Measurements from ENCODE around the gene AUTS2. TPM values are rescaled to one million over a fixed set of nuclear protein-coding genes. Genes with fewer than 3 reads are reported as not detected.

Gene AUTS2
- polyA plus RNA-seq, 6 donors from 2014 or later = 8.8 to 28.0 (median 20.9) TPM

DNA sequence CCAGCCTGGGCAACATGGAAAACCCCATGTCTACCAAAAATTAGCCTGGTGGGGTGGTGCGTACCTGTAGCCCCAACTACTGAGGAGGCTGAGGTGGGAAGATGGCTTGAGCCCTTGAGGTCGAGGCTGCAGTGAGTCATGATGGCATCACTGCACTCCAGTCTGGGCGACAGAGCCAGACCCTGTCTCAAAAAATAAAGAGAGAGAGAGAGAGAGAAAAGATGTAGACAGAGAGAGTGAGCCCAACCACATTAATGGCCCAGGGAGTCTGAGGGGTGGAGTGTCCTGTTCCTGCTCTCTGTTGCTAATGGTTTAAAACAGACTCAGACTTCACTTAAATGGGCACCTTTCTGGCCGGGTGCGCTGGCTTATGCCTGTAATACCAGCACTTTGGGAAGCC, 1078.0 kb downstream of the AUTS2 start:
- peaks cover 0 to 7% of the 10 kb centered on the region in 2 donors for H3K36me3 Mint-ChIP-seq
- no peaks in the 10 kb centered on the region for H3K9me3 Mint-ChIP-seq
- H3K4me1 Mint-ChIP-seq = no peaks in the 10 kb centered on the region
- no peaks in the 10 kb centered on the region for H3K27me3 Mint-ChIP-seq
- H3K27ac Mint-ChIP-seq = peak overlapping the region in 1 of 6 donors; percentile 33
- DNase-seq (no peak), ATAC-seq (ENCODE audit: low read depth in 2 of 2) (no peak)
- no peak overlapping the region for H3K4me3 Mint-ChIP-seq

DNA sequence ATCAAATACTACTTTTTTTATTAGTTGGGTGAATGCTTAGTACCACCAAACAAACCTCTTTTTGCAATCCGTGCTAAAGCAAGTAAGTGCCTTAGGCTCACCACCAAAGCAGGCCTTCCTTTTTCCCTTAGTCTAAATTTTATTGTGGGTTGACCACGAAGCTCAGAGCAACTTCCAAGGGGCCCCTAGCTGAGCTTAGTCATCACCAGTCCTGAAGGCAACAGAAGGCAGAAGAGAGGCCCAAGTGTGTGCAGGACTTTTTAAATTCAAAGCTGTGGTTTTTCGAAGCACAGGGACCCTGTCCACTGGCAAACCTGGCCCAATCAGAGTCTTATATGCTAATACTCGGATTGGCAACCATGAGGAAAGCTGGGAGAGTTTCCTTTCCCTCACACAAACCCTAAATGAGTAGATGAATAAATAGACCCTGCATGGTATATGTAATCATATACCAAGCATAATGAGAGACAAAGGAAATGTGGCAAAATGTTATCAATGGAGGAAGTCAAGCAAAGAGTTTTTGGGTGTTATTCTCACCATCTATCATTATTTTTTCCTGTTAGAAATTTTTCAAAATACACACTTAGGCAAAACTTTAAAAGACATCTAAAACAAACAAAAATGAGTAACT, 1080.5 kb downstream of the AUTS2 start:
- Mint-ChIP-seq H3K27ac (no peak overlapping the region), H3K9me3 (no peaks in the 10 kb centered on the region), H3K36me3 (no peaks in the 10 kb centered on the region), H3K27me3 (no peaks in the 10 kb centered on the region), H3K4me1 (peaks cover 0 to 12% (median 3%) of the 10 kb centered on the region in 3 donors), H3K4me3 (no peak overlapping the region)
- ATAC-seq (ENCODE audit: low read depth in 2 of 2) (no peak), DNase-seq (no peak)

DNA sequence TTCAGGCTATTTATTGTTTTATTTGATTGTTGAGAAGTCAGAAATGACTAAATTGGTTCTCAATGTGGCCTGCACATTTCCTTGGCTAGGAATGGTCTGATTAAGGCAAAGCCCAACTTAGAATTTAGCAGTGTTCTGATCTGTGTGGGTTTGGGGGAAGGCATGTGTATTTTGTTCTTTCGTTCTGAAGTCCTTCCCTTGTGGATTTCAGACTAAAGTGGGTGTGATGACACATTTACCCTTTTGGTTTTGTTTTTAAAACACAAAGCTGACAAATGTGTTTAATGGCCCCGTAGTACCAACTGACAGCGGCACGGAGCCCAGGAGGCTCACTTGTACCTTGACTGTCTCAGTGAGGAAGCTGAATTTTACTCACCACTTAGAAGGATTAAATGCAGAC, 1081.4 kb downstream of the AUTS2 start:
- Mint-ChIP-seq H3K4me1 (peaks cover 0 to 12% (median 3%) of the 10 kb centered on the region in 3 donors), H3K27ac (no peak overlapping the region), H3K9me3 (no peaks in the 10 kb centered on the region), H3K27me3 (no peaks in the 10 kb centered on the region), H3K36me3 (no peaks in the 10 kb centered on the region), H3K4me3 (no peak overlapping the region)
- DNase-seq (no peak), ATAC-seq (ENCODE audit: low read depth in 2 of 2) (no peak)

DNA sequence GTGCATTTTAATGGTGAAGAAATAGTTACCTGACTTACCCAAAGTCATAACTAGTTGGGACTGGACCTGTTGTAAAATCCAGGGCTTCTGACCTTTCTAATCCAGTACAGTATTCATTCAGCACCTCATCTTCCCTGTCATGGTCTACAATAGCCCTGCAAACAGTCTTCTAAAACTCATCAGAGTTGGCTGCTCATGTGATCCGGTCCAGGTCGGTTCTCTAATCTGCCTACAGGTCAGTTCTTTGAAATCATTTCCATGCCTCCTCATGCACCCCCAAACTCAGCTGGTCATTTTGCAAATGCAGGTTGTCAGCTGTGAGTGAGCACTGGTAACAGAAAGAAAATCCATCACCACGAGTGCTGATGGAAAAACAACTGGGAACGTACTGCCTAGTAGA, 1082.0 kb downstream of the AUTS2 start:
- H3K27ac Mint-ChIP-seq = peak overlapping the region in 2 of 6 donors; percentile 5 to 85
- no peaks in the 10 kb centered on the region for H3K9me3 Mint-ChIP-seq
- no peaks in the 10 kb centered on the region for H3K27me3 Mint-ChIP-seq
- ATAC-seq (ENCODE audit: low read depth in 2 of 2) (no peak), DNase-seq (no peak)
- H3K4me1 Mint-ChIP-seq = peaks cover 0 to 12% (median 3%) of the 10 kb centered on the region in 3 donors
- H3K4me3 Mint-ChIP-seq = no peak overlapping the region
- H3K36me3 Mint-ChIP-seq = no peaks in the 10 kb centered on the region

DNA sequence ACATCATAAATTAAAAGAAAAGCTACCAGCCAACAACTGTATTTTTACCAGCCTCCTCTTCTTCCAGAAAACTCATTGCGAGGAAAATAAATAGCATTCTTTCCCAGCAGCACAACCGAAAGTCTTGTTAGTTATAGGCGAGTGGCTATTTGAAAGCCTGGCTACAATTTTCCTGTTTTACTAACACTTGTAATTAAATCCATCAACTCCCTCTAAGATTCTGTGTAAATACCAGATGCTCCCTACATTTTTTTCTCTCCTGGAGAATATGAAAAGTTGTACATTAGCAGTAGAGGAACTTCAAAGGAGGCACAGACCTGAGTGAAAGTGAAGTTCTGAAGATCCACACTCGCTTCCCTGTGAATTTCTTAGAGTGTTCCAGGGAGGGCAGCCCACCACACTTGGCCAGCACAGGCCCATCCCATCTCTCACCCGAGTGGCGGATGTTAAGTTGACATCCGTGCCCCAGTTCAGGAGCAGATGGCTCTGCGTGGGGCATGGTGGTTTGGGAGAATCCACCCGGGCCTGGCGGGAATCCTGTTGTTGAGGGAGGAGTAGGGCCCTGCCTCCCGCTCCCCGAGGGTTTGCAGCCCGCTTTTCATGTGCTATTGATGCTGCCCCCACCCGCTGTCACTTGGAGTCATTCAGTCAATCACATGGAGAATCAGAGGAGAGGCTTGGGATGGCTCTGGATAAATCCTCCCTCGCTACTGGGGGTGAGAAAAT, 1082.6 kb downstream of the AUTS2 start:
- Mint-ChIP-seq H3K4me3 (no peak overlapping the region), H3K4me1 (peaks cover 0 to 12% (median 3%) of the 10 kb centered on the region in 3 donors), H3K36me3 (no peaks in the 10 kb centered on the region), H3K27me3 (no peaks in the 10 kb centered on the region), H3K9me3 (no peaks in the 10 kb centered on the region), H3K27ac (peak overlapping the region in 2 of 6 donors; percentile 14 to 85)
- no peak for ATAC-seq (ENCODE audit: low read depth in 2 of 2)
- no peak for DNase-seq

DNA sequence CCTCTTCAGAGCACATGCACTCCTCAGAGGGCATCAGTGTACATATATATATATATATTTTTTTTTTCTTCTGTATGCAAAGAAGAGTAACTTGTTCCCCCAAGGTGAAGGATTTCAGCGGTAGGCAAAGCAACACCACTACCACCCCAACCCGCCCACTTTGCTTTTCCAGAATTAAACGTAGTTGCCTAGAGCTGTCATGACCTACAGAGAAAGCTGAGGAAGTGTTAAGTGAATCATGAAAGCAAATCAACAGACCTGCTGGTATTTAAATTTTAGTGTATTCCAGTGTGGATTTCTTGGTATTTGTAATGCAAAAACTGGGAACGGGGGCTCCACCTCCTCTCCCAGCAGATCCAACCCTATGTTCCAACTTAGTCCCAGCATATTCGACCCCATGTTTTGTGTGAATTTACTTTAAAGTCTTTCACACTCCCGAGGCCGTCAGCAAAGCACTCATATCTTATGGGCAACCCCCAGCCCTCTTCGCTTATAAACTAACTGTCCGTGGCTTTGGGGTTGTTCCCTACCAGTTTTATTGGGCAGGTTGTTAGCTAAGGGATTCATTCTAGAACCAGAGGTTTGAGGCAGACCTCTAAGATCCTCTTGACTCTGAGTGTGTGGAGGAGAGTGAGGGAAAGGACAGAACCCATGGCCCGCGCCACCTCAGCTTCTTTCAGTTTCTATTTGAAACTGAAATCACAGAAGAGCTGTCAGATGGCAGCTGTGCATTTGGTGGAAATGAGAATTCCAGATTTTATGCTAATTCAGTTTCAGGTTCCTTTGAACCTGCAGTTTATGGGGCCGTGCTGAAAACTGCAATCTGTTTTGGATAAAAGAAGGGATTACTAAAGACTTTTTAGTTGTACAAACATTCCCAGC, 1083.4 kb downstream of the AUTS2 start:
- H3K27me3 Mint-ChIP-seq = no peaks in the 10 kb centered on the region
- no peaks in the 10 kb centered on the region for H3K36me3 Mint-ChIP-seq
- no peaks in the 10 kb centered on the region for H3K9me3 Mint-ChIP-seq
- H3K4me3 Mint-ChIP-seq = no peak overlapping the region
- ATAC-seq (ENCODE audit: low read depth in 2 of 2) = peak; percentile 32 to 33
- H3K27ac Mint-ChIP-seq = peak overlapping the region in 2 of 6 donors; percentile 21 to 23
- peaks cover 0 to 12% (median 3%) of the 10 kb centered on the region in 3 donors for H3K4me1 Mint-ChIP-seq
- no peak for DNase-seq

DNA sequence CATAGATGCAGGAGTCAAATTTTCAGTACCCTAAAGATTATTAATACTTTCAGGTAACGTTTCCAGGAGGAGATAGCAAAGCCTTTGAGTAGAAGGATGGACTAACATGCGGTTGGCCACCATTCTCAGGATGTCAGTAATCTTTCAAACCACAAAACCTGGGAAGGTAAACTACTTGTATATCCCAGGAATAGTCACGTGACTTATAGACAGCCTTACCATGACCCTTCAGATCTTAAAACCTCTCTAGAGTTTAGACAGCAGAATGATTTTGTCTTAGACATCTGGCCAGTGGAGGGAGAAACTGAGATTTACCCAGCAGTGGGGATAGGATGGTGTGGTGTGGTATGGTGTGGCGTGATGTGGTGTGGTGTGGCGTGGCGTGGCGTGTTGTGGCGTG, 1085.9 kb downstream of the AUTS2 start:
- H3K4me1 Mint-ChIP-seq = peaks cover 0 to 12% (median 3%) of the 10 kb centered on the region in 3 donors
- H3K27me3 Mint-ChIP-seq = no peaks in the 10 kb centered on the region
- no peak overlapping the region for H3K27ac Mint-ChIP-seq
- no peak for ATAC-seq (ENCODE audit: low read depth in 2 of 2)
- H3K9me3 Mint-ChIP-seq = no peaks in the 10 kb centered on the region
- H3K36me3 Mint-ChIP-seq = no peaks in the 10 kb centered on the region
- no peak for DNase-seq
- peak overlapping the region in 1 of 8 donors; percentile 42 for H3K4me3 Mint-ChIP-seq

DNA sequence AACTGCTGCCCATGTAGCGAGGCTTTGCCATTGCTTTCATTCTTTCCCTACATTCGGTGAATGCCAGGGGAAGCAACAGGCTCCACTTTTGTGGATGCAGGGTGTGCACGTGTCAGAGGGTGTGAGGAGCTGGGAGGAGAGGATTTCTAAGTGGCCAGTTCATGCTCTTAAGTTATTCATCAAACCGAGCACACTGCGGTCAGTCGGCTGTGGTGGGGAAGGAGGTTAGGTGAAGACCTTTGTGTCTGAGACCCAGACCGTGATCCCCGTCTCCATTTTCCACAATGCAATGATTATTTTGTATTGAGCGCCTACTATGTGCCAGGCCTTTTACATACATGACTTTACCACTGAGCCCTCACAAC, 1095.0 kb downstream of the AUTS2 start:
- ATAC-seq (ENCODE audit: low read depth in 2 of 2) (no peak), DNase-seq (no peak)
- Mint-ChIP-seq H3K27ac (peak overlapping the region in 1 of 6 donors; percentile 54), H3K9me3 (no peaks in the 10 kb centered on the region), H3K36me3 (peaks cover 0 to 5% of the 10 kb centered on the region in 2 donors), H3K4me3 (peak overlapping the region; percentile 74 to 91 (median 88)), H3K27me3 (peaks cover 7 to 24% (median 21%) of the 10 kb centered on the region in 3 donors), H3K4me1 (peaks cover 7 to 18% (median 16%) of the 10 kb centered on the region in 3 donors)

DNA sequence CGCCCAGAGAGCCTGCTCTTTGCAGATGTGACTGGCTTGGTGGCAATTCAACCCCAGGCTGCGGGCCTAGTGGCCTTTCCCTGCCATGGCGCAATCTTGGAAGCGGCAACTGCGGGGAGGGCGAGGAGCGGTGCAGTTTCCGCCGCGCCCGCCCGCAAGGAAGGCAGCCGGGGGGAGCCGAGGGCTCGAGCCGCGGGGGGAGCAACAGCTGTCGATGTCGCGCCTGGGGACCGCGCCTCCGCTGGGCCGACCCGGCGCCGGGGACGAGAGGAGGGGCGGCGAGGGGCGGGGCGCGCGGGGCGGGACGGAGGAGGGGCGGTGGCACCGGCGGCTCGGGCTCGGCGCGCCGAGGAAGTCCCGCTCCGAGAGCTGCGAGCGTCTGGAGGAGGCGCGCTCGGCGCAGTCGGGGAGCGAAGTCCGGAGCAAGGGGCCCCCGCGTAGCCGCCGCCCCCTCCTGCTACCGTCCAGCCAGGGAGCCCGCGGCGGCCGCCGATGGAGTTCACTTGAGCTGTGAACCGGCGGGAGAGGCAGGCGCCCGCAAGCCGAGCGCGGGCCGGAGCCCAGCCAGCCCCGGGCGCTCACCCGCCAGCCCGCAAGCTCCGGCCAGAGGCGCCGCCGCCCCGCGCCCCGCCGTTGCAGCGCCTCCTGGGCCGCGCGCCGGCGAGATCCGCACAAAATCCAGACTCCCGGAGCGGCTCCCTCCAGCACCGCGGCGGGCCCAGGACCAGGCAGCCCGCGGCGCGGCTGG, 1095.6 kb downstream of the AUTS2 start:
- H3K27me3 Mint-ChIP-seq = peaks cover 7 to 24% (median 21%) of the 10 kb centered on the region in 3 donors
- H3K4me3 Mint-ChIP-seq = peak overlapping the region; percentile 74 to 91 (median 88)
- H3K4me1 Mint-ChIP-seq = peaks cover 7 to 18% (median 16%) of the 10 kb centered on the region in 3 donors

DNA sequence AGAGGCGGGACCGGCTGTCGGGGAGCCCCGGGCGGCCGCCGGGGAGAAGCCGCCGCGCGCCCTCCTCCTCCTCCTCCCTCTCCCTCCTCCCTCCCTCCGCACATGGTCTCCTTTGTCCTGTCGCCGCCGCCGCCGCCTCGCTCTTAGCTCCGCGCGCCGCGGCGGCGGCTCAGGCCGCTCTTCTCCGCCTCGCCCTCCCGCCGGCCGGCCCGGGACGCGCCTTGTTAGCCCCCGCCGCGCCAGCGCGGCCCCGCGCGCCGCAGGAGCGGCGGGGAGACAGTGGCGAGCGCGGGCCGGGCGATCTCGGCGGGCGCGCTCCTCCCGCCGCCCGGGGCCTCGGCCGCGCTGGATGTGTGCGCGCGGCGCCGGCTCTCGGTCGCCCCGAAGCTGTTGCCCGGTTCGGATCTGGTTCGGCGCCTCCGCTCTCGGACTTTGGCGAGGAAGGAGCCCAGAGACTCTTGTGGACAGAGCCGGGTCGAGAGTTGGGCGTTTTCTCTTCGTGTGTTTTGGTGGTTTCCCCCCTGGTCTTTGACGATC, 1096.2 kb downstream of the AUTS2 start:
- H3K27ac Mint-ChIP-seq = peak overlapping the region in 1 of 6 donors; percentile 33
- peaks cover 0 to 5% of the 10 kb centered on the region in 2 donors for H3K36me3 Mint-ChIP-seq
- peaks cover 7 to 24% (median 21%) of the 10 kb centered on the region in 3 donors for H3K27me3 Mint-ChIP-seq
- ATAC-seq (ENCODE audit: low read depth in 2 of 2) (peak; percentile 28 to 33), DNase-seq (no peak)
- H3K4me3 Mint-ChIP-seq = peak overlapping the region; percentile 81 to 95 (median 91)
- H3K9me3 Mint-ChIP-seq = no peaks in the 10 kb centered on the region
- peaks cover 7 to 18% (median 16%) of the 10 kb centered on the region in 3 donors for H3K4me1 Mint-ChIP-seq

More for the DNA sequence above, 1095.6 kb downstream of the AUTS2 start:
- H3K9me3 Mint-ChIP-seq = no peaks in the 10 kb centered on the region
- peak overlapping the region in 1 of 6 donors; percentile 54 for H3K27ac Mint-ChIP-seq
- DNase-seq (peak; percentile 38), ATAC-seq (ENCODE audit: low read depth in 2 of 2) (peak; percentile 64 to 68)
- H3K36me3 Mint-ChIP-seq = peaks cover 0 to 5% of the 10 kb centered on the region in 2 donors

DNA sequence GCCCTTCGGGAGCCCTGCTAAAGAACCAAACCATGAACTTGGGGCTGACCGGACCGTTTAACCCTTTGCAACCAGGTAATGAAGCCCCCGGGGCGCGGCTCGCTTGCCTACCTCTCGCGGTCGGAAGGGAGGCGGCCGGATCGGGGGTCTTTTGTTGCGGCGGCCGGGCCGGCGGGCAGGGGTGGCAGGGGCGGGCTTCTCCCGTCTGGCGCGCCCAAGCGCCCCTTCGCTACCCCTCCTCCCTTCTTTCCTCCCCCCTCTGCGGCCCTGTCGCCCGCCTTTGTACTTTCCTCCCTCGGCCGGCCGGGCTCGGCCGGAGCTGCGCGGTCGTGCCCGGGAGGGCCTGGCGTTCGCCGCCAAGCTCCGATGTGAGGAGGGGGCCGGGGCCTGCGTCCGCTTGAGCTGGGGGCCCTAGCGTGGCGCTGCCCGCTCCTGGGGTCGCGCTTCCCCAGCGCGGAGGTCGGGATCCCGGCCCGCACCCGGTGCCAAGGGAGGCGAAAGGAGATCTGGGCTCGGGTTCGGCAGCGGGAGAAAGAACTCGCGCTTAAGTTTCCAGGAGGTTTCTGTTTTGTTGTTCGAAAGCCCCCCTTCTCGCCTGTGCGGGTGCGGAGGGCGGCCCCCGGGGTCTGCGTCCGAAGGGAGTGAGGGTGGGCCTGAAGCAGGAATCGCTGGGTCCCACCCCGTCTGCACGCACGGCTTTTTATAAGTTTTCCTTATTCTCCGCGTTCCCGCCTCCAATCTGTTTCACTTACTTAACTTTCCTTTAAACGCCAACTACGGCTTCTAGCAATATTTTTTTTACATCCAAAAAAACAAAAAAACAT, 1096.9 kb downstream of the AUTS2 start:
- H3K4me1 Mint-ChIP-seq = peaks cover 7 to 18% (median 16%) of the 10 kb centered on the region in 3 donors
- H3K36me3 Mint-ChIP-seq = peaks cover 0 to 5% of the 10 kb centered on the region in 2 donors
- no peaks in the 10 kb centered on the region for H3K9me3 Mint-ChIP-seq
- H3K27ac Mint-ChIP-seq = peak overlapping the region in 5 of 6 donors; percentile 33 to 93 (median 74)
- peaks cover 7 to 24% (median 21%) of the 10 kb centered on the region in 3 donors for H3K27me3 Mint-ChIP-seq
- no peak for DNase-seq
- peak in 1 of 2 donors; percentile 2 for ATAC-seq (ENCODE audit: low read depth in 2 of 2)
- H3K4me3 Mint-ChIP-seq = peak overlapping the region; percentile 83 to 95 (median 92)

DNA sequence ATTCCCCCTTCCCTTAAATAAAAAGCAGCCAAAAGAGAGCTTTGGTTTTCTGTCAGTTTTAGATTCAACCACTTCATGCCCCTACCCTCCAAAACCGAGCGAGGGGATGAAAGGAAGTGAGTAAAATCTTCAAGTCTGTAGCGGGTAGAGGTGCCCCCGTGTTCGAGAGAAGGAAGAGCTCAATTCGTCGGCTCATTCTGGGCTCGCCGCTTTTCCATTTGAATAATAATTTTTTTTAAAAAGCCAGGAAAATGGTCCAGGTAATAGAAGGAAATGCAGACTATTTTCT, 1097.5 kb downstream of the AUTS2 start:
- DNase-seq = peak; percentile 21
- peak; percentile 44 to 53 for ATAC-seq (ENCODE audit: low read depth in 2 of 2)
- Mint-ChIP-seq H3K9me3 (no peaks in the 10 kb centered on the region), H3K27me3 (peaks cover 7 to 24% (median 21%) of the 10 kb centered on the region in 3 donors), H3K4me3 (peak overlapping the region; percentile 83 to 95 (median 92)), H3K4me1 (peaks cover 7 to 18% (median 16%) of the 10 kb centered on the region in 3 donors), H3K27ac (peak overlapping the region in 4 of 6 donors; percentile 49 to 93 (median 82)), H3K36me3 (peaks cover 0 to 5% of the 10 kb centered on the region in 2 donors)

All from naive B cell (primary cell).